AML-193 (cell line): ENCODE results near the gene TLE7.

Source experiments
- DNase-seq, 2 experiments: peaks; one replicate each; lab custom pipeline; 2025; lab: John Stamatoyannopoulos, UW

Gene TLE7

GRCh38 chr16:71412270-71413160 lies 29.3 kb downstream of the TLE7 start:
- DNase-seq, result peak; percentile 20 to 39

DNA sequence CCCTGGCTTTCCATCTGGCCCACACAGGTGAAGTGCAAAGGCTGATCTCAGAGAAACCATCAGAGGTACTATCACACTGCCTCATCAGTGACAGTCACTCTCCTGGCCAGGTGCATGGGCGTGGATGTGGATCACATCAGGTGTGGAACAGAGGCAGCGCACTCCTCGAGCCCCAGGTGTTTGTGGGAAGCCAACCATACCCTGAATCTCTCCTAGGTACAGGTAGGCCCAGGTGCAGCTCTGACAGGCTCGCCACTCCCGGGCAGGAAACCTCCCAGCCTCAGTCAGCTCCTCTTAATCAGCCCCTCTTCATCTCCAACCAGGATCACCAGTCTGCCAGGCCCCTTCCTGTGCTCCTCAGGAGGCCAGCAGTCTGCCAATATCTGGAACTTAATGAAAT lies 31.7 kb downstream of the TLE7 start:
- DNase-seq, result no peak

- DNase-seq, result no peak
Observed at GRCh38 chr16:71409011-71409775, 32.7 kb downstream of the TLE7 start.

GRCh38 chr16:71408536-71408935 lies 33.3 kb downstream of the TLE7 start:
- DNase-seq, result no peak

DNA sequence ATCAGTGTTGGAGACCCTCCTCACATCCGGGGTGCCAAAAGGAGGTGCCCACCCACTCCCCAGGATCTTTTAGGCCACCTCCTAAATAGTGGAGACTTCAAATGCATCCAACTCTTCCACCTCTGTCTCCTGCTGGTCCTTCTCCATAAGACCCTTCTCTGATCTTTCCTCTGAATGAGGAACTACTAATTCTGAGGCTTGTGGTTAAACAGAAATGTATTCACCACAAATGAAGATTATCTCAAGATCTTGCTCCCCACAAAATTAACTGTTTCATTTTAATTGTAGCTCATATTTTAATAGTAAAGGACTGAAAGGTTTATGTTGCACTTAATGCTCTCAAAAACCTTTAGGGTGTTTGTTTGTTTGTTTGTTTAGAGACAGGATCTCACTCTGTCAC lies 34.1 kb downstream of the TLE7 start:
- peak; percentile 14 to 17 for DNase-seq

GRCh38 chr16:71406724-71407123 lies 35.1 kb downstream of the TLE7 start:
- DNase-seq, result no peak

DNA sequence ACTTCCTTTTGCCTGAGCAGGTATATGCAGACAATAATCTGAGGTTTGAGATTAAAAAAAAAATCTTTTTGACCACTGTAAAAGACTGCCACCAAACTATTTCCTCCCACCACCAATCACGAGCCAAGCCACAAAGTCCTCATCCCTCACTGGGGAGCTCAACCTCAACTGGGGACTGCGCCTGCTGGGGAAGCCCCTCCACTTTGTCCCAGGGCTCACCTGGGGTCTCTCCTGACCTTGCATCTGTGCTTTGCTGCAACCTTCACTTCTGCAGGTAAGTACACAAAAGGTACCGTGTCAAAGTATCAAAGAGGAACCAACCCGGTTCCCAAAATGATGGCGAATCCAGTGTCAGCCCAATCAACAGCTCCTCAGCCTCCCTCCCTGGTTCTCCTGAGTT lies 35.5 kb downstream of the TLE7 start:
- DNase-seq, result no peak

GRCh38 chr16:71404364-71404763 lies 37.5 kb downstream of the TLE7 start:
- no peak for DNase-seq

GRCh38 chr16:71402674-71403073 lies 39.2 kb downstream of the TLE7 start:
- no peak for DNase-seq

GRCh38 chr16:71402007-71402406 lies 39.8 kb downstream of the TLE7 start:
- DNase-seq, result no peak

GRCh38 chr16:71399801-71400563 lies 41.9 kb downstream of the TLE7 start:
- no peak for DNase-seq

GRCh38 chr16:71396594-71396993 lies 45.3 kb downstream of the TLE7 start:
- DNase-seq, result no peak

DNA sequence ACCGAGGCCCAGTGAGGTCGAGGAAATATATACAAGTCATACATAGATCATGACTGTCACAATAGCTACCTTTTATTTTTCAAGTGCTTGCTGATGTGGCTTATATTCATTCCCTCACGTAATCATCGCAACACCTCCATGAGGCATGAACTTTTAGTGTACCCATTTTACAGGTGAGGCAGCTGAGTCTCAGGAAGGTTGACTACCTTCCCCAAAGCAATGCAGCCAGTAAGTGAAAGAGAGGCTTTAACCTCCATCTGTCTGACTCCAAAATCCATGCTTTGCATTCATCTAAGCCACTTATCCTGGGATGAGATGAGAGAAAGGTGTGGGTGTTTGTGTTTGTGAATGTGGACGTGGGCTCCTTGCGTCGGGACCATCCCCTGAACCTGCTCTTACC lies 52.5 kb downstream of the TLE7 start:
- no peak for DNase-seq

GRCh38 chr16:71387045-71387871 lies 54.6 kb downstream of the TLE7 start:
- no peak for DNase-seq

GRCh38 chr16:71384073-71384724 lies 57.7 kb downstream of the TLE7 start:
- DNase-seq, result no peak

DNA sequence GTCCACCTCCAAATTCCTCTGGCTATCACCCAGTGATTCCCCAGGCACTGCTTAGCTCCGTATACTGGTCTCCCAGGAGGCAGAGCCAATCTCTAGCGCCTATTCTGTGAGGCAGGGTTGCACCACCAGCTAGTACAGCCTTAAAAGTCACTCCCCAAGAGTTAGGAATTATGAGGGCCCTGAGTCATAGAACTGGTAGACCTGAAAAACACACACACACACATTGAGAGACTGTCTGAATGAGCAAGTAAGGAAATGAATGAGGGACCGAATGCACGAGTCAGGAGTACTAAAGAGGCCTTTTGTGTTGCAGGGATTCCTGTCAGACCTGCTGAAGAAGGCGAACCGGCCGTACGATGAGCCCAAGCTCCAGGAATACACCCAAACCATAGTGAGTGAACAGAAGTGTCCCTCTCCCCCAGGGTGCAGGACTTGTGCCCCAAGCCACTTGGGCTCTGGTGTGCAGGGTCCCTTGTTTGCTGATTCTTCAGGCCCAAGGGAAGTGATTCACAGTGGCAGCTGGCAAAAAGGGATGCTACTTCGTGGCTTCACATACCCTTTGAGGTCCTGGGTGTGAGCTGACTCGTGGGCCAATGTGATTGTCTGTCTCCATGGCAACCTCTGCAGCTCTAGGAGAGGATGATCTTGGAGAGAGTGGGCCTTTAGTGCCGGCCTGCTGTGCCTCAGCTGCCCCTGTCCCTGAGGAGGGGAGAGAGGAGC lies 58.6 kb downstream of the TLE7 start:
- no peak for DNase-seq

GRCh38 chr16:71380831-71381230 lies 61.0 kb downstream of the TLE7 start:
- DNase-seq, result no peak
